ENCODE data around the gene SSBP3.

GRCh38 chr1:54240741-54241335 is 165.4 kb downstream of the SSBP3 start:
- no peak for TF ChIP-seq ATF1 (CRISPR knock-in tag; IDR thresholded peaks at IDR 0.05)
- TF ChIP-seq HMGXB4 (CRISPR knock-in tag; IDR thresholded peaks at IDR 0.05), result no peak
- no peak for TF ChIP-seq NFE2L1 (CRISPR knock-in tag; IDR thresholded peaks at IDR 0.05)
- no peak for TF ChIP-seq FOXP1 (CRISPR knock-in tag; IDR thresholded peaks at IDR 0.05; ENCODE audit: borderline replicate concordance)
- no peak for TF ChIP-seq TEAD4 (CRISPR knock-in tag; IDR thresholded peaks at IDR 0.05)
- no peak for TF ChIP-seq USF2 (CRISPR knock-in tag; IDR thresholded peaks at IDR 0.05)
- no peak for TF ChIP-seq FOXK1 (CRISPR knock-in tag; IDR thresholded peaks at IDR 0.05)
- no peak for TF ChIP-seq CTCF (IDR thresholded peaks at IDR 0.05)
- no peak for TF ChIP-seq NR3C1 (CRISPR knock-in tag; conservative IDR thresholded peaks at IDR 0.05; ENCODE audit: low read depth)
- TF ChIP-seq JUN (CRISPR knock-in tag; IDR thresholded peaks at IDR 0.05), result no peak
- no peak for TF ChIP-seq ZNF416 (CRISPR knock-in tag; IDR thresholded peaks at IDR 0.05)
- TF ChIP-seq ZNF232 (CRISPR knock-in tag; IDR thresholded peaks at IDR 0.05), result no peak
- no peak for TF ChIP-seq TP53 (CRISPR knock-in tag; IDR thresholded peaks at IDR 0.05)
- TF ChIP-seq MAX (CRISPR knock-in tag; IDR thresholded peaks at IDR 0.05), result no peak

Measured in WTC11 (cell line).